Calu3 (cell line): ENCODE results near the gene OXER1. TPM values are rescaled to one million over a fixed set of nuclear protein-coding genes. Genes with fewer than 3 reads are reported as not detected.

Source experiments
- BruUV-seq: library from RNA; stranded (reverse); fragments of 400-500 nt; replicated peaks from 2 replicates; lab custom pipeline; 2021; lab: Mats Ljungman, UMichigan
- CTCF ChIA-PET: fragments of 300-600 bp; sonication (Branson Sonifier 250); formaldehyde crosslinking; loops from one replicate; lab custom pipeline; 2022; ENCODE audit warnings: antibody characterized with exemption; lab: Charles Lee
- DNase-seq: peaks from one replicate; pipeline ENCODE4 v3.0.0; 2022
- H3K27ac Mint-ChIP-seq: one replicate; pipeline ENCODE4 v1.8.0; 2022; ENCODE audit warnings: mixed read lengths; ENCODE audit not compliant: unreplicated experiment
- H3K27me3 Mint-ChIP-seq: one replicate; pipeline ENCODE4 v1.8.0; 2022; ENCODE audit warnings: mixed read lengths; ENCODE audit not compliant: unreplicated experiment
- H3K36me3 Mint-ChIP-seq: one replicate; pipeline ENCODE4 v1.8.0; 2022; ENCODE audit warnings: mild to moderate bottlenecking, moderate library complexity, mixed read lengths; ENCODE audit not compliant: insufficient read depth, unreplicated experiment
- H3K4me1 Mint-ChIP-seq: one replicate; pipeline ENCODE4 v1.8.0; 2022; ENCODE audit warnings: mild to moderate bottlenecking, low read depth, mixed read lengths; ENCODE audit not compliant: unreplicated experiment
- H3K4me3 Mint-ChIP-seq: one replicate; pipeline ENCODE4 v1.8.0; 2022; ENCODE audit warnings: mild to moderate bottlenecking, low read depth, moderate library complexity, mixed read lengths; ENCODE audit not compliant: unreplicated experiment
- H3K9me3 Mint-ChIP-seq: one replicate; pipeline ENCODE4 v1.8.0; 2022; ENCODE audit warnings: low read depth, mixed read lengths; ENCODE audit not compliant: unreplicated experiment
- intact Hi-C: fragments of 100-400 bp; cut with micrococcal nuclease; formaldehyde crosslinking; loops from one replicate; pipeline ENCODE4 v1.10.0; 2022; ENCODE audit not compliant: unreplicated experiment
- total RNA-seq: library from RNA; stranded (reverse); gene quantifications from 2 replicates; pipeline ENCODE4 v1.2.3, GENCODE V29; 2022
- TF ChIP-seq, protein P1 (sequence below): fragments of 200-600 bp; IDR thresholded peaks from one replicate; pipeline ENCODE4 v1.8.0; 2022; ENCODE audit warnings: antibody characterized with exemption; ENCODE audit not compliant: unreplicated experiment

Gene OXER1
- total RNA-seq, 1 experiment from 2014 or later: 0.59 TPM

DNA sequence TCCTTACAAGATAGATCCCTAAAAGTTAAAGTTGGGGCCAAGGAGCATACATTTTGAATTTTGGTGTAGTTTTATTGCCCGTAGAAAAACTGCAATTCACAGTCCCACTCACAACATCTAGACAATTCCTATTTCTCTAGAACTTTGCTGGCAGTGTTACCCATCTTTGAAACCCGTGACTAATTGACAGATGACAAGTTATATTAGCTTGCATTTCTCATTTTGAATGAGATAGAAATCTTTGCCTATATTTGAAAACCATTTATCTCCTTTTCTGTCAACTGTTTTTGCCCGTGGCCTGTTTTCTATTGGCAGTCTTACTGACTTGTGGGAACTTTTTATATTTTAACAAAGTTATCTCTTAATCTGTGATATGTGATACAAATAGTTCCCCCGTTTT lies 50.0 kb downstream of the OXER1 start:
- TF ChIP-seq, protein P1, sequence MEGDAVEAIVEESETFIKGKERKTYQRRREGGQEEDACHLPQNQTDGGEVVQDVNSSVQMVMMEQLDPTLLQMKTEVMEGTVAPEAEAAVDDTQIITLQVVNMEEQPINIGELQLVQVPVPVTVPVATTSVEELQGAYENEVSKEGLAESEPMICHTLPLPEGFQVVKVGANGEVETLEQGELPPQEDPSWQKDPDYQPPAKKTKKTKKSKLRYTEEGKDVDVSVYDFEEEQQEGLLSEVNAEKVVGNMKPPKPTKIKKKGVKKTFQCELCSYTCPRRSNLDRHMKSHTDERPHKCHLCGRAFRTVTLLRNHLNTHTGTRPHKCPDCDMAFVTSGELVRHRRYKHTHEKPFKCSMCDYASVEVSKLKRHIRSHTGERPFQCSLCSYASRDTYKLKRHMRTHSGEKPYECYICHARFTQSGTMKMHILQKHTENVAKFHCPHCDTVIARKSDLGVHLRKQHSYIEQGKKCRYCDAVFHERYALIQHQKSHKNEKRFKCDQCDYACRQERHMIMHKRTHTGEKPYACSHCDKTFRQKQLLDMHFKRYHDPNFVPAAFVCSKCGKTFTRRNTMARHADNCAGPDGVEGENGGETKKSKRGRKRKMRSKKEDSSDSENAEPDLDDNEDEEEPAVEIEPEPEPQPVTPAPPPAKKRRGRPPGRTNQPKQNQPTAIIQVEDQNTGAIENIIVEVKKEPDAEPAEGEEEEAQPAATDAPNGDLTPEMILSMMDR: no peak
- no peak for DNase-seq
- intact Hi-C loops: no loop called here
- H3K27ac Mint-ChIP-seq: no peak overlapping the region
- no peaks in the 10 kb centered on the region for H3K36me3 Mint-ChIP-seq
- CTCF ChIA-PET: no interaction called here
- no peaks in the 10 kb centered on the region for H3K27me3 Mint-ChIP-seq
- no peaks in the 10 kb centered on the region for H3K4me1 Mint-ChIP-seq
- no peak overlapping the region for H3K4me3 Mint-ChIP-seq
- no TSS peak for BruUV-seq
- no peaks in the 10 kb centered on the region for H3K9me3 Mint-ChIP-seq

DNA sequence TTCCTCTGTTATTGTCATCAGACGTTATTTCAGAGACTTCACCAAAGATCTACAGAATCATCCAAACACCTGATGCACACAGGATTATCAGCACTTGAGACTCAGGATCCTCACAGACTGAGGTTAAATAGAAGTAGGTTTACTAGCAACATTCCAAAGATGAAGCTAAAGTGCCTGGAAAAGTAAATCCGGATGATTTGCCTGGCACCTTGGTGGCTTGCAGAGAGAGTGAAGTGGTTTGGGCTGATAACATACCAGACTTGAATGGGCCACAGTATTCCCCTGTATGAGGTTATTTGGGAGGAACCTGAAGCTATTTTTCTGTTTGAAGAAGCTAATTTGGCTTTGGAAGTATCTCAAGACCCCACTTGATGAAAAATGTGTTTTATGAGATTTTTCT lies 51.0 kb downstream of the OXER1 start:
- no peaks in the 10 kb centered on the region for H3K27me3 Mint-ChIP-seq

More for the DNA sequence above, 51.0 kb downstream of the OXER1 start:
- no peak overlapping the region for H3K4me3 Mint-ChIP-seq
- no TSS peak for BruUV-seq
- no peak for DNase-seq
- no peaks in the 10 kb centered on the region for H3K4me1 Mint-ChIP-seq
- no peak overlapping the region for H3K27ac Mint-ChIP-seq
- H3K9me3 Mint-ChIP-seq: no peaks in the 10 kb centered on the region
- TF ChIP-seq, protein P1: no peak
- CTCF ChIA-PET: no interaction called here
- intact Hi-C loops: no loop called here
- no peaks in the 10 kb centered on the region for H3K36me3 Mint-ChIP-seq

Other genes starting within 250 kb of the OXER1 start
- 45.2 and 46.5 TPM in 2 replicates for gene MTA3, start 195.5 kb downstream of the OXER1 start, total RNA-seq
- gene HAAO, start 28.4 kb upstream of the OXER1 start, total RNA-seq: 1.5 and 2.2 TPM in 2 replicates